ENCODE measurements around the gene ARF5.
"Not testable (repeated sequence)": the region's sequence is repeated elsewhere in the genome, so short reads cannot be mapped to it uniquely, and the experiment has no call there.

The ARF5 gene

GRCh38 chr7:127588019-127588696 is at the start of gene ARF5:
ARF5 (plus strand) TSS chr7:127588411; CDS start chr7:127588499, 88 bp downstream.
- intact Hi-C loops (cut with DNase I; ENCODE audit: low total_unique reads) = loop anchor here (1.0 to 2.0 kb wide), 2 partner anchors 64 to 195 kb away; partner anchors contain the start of genes SND1 and ZNF800
- peaks cover 0 to 47% (median 37%) of the 10 kb centered on the region in 4 donors for H3K4me1 ChIP-seq
- peak within 1 kb of the TSS; percentile 97 to 98 for H3K4me3 ChIP-seq
- H3K27ac ChIP-seq = peak within 1 kb of the TSS; percentile 90 to 93
- peak; percentile 85 to 94 for DNase-seq
- no peak for TF ChIP-seq CTCF (IDR thresholded peaks at IDR 0.05)
- H3K36me3 ChIP-seq = peaks cover 20 to 34% (median 23%) of the 10 kb centered on the region in 3 donors
- H3K27me3 ChIP-seq = no peaks in the 10 kb centered on the region
- no peaks in the 10 kb centered on the region for H3K9me3 ChIP-seq

GRCh38 chr7:127539116-127539515 is 49.1 kb upstream of the ARF5 start:
- no peak overlapping the region for H3K27ac ChIP-seq
- no peak for TF ChIP-seq CTCF (IDR thresholded peaks at IDR 0.05)
- H3K4me3 ChIP-seq = no peak overlapping the region
- intact Hi-C loops (cut with DNase I; ENCODE audit: low total_unique reads) = no loop called here
- DNase-seq = no peak
- no peaks in the 10 kb centered on the region for H3K36me3 ChIP-seq
- H3K27me3 ChIP-seq = peaks cover 0 to 6% of the 10 kb centered on the region in 2 donors
- no peaks in the 10 kb centered on the region for H3K9me3 ChIP-seq
- no peaks in the 10 kb centered on the region for H3K4me1 ChIP-seq

- DNase-seq; intact Hi-C loops (cut with DNase I; ENCODE audit: low total_unique reads); H3K27me3 ChIP-seq; H3K36me3 ChIP-seq; H3K4me1 ChIP-seq; H3K9me3 ChIP-seq; H3K4me3 ChIP-seq; H3K27ac ChIP-seq: not testable (repeated sequence)
Observed at GRCh38 chr7:127540461-127540860, 47.8 kb upstream of the ARF5 start.

- no peak overlapping the region for H3K4me3 ChIP-seq
- H3K4me1 ChIP-seq = no peaks in the 10 kb centered on the region
- peaks cover 0 to 6% of the 10 kb centered on the region in 2 donors for H3K27me3 ChIP-seq
- H3K36me3 ChIP-seq = no peaks in the 10 kb centered on the region
- no peak overlapping the region for H3K27ac ChIP-seq
- DNase-seq = no peak
- peaks cover 0 to 7% (median 0%) of the 10 kb centered on the region in 3 donors for H3K9me3 ChIP-seq
- no peak for TF ChIP-seq CTCF (IDR thresholded peaks at IDR 0.05)
- intact Hi-C loops (cut with DNase I; ENCODE audit: low total_unique reads) = no loop called here
Observed at GRCh38 chr7:127541548-127541947, 46.7 kb upstream of the ARF5 start.

GRCh38 chr7:127546313-127546712 is 41.9 kb upstream of the ARF5 start:
- intact Hi-C loops (cut with DNase I; ENCODE audit: low total_unique reads) = no loop called here
- Histone ChIP-seq H3K27ac (no peak overlapping the region), H3K36me3 (no peaks in the 10 kb centered on the region), H3K4me3 (no peak overlapping the region), H3K4me1 (no peaks in the 10 kb centered on the region), H3K9me3 (peaks cover 0 to 7% (median 0%) of the 10 kb centered on the region in 3 donors), H3K27me3 (no peaks in the 10 kb centered on the region)
- DNase-seq = no peak
- TF ChIP-seq CTCF (IDR thresholded peaks at IDR 0.05) = no peak

GRCh38 chr7:127550247-127550646 is 38.0 kb upstream of the ARF5 start:
- H3K4me3 ChIP-seq = no peak overlapping the region
- no peaks in the 10 kb centered on the region for H3K27me3 ChIP-seq
- no peaks in the 10 kb centered on the region for H3K4me1 ChIP-seq
- TF ChIP-seq CTCF (IDR thresholded peaks at IDR 0.05) = no peak
- DNase-seq = no peak
- H3K36me3 ChIP-seq = no peaks in the 10 kb centered on the region
- peaks cover 0 to 7% (median 0%) of the 10 kb centered on the region in 3 donors for H3K9me3 ChIP-seq
- H3K27ac ChIP-seq = no peak overlapping the region
- intact Hi-C loops (cut with DNase I; ENCODE audit: low total_unique reads) = no loop called here

Data from tibial artery (tissue), 4 donors.